Kidney epithelial cell (primary cell): ENCODE data around the gene SDE2. TPM values are rescaled to one million over a fixed set of nuclear protein-coding genes. Genes with fewer than 3 reads are reported as not detected.
"Not testable (repeated sequence)": the region's sequence is repeated elsewhere in the genome, so short reads cannot be mapped to it uniquely, and the experiment has no call there.

ENCODE experiments used
- DNase-seq: peaks from one replicate; pipeline ENCODE4 v3.0.0-alpha.2; 2010; ENCODE audit warnings: low read depth
- H3K27me3 ChIP-seq: 2 replicates; pipeline ENCODE4 v1.6.0; 2011; ENCODE audit warnings: low read length; ENCODE audit not compliant: control insufficient read depth, insufficient read depth
- H3K36me3 ChIP-seq: 2 replicates; pipeline ENCODE4 v1.5.1; 2011; ENCODE audit warnings: low read length; ENCODE audit not compliant: control insufficient read depth, insufficient read depth
- H3K4me3 ChIP-seq: 2 replicates; pipeline ENCODE4 v1.5.1; 2011; ENCODE audit warnings: low read depth, mild to moderate bottlenecking, control low read depth, low read length
- CTCF ChIP-seq: IDR thresholded peaks from 2 replicates; pipeline ENCODE4 v1.5.1; 2011; ENCODE audit warnings: mild to moderate bottlenecking, moderate library complexity, low read length, control low read depth, inconsistent platforms; ENCODE audit not compliant: insufficient read depth, poor library complexity, severe bottlenecking
- total RNA-seq: library from RNA; depleted of rRNA; stranded (reverse); fragments of >200 nt; gene quantifications from 2 replicates; pipeline ENCODE4 v1.2.3, GENCODE V29; 2015

Gene SDE2
- total RNA-seq, 1 donor from 2014 or later = 26.5 TPM

- Histone ChIP-seq H3K4me3 (no peak overlapping the region), H3K36me3 (no peaks in the 10 kb centered on the region), H3K27me3 (no peaks in the 10 kb centered on the region)
- no peak for DNase-seq
- no peak for TF ChIP-seq CTCF
These were observed 22.7 kb upstream of the SDE2 start for GRCh38 chr1:226021801-226022200.

GRCh38 chr1:226021401-226021800 lies 22.3 kb upstream of the SDE2 start:
- Histone ChIP-seq H3K27me3 (no peaks in the 10 kb centered on the region), H3K4me3 (no peak overlapping the region), H3K36me3 (no peaks in the 10 kb centered on the region)
- no peak for DNase-seq
- no peak for TF ChIP-seq CTCF

GRCh38 chr1:226019572-226019971 lies 20.4 kb upstream of the SDE2 start:
- no peak for TF ChIP-seq CTCF
- no peak overlapping the region for H3K4me3 ChIP-seq
- DNase-seq = no peak
- H3K36me3 ChIP-seq = no peaks in the 10 kb centered on the region
- no peaks in the 10 kb centered on the region for H3K27me3 ChIP-seq

GRCh38 chr1:226017070-226017469 lies 17.9 kb upstream of the SDE2 start:
- Histone ChIP-seq H3K27me3 (peaks cover 3% of the 10 kb centered on the region), H3K4me3 (no peak overlapping the region), H3K36me3 (no peaks in the 10 kb centered on the region)
- TF ChIP-seq CTCF = no peak
- DNase-seq = no peak

- H3K36me3 ChIP-seq = no peaks in the 10 kb centered on the region
- DNase-seq = no peak
- no peak overlapping the region for H3K4me3 ChIP-seq
- H3K27me3 ChIP-seq = peaks cover 3% of the 10 kb centered on the region
- TF ChIP-seq CTCF = no peak
These were observed 10.5 kb upstream of the SDE2 start for GRCh38 chr1:226009650-226010044.

- H3K27me3 ChIP-seq, H3K4me3 ChIP-seq, DNase-seq, H3K36me3 ChIP-seq: not testable (repeated sequence)
These were observed 8.2 kb upstream of the SDE2 start for GRCh38 chr1:226007126-226007892.
